Measurements from ENCODE around the gene ABCC12. TPM values are rescaled to one million over a fixed set of nuclear protein-coding genes. Genes with fewer than 3 reads are reported as not detected.

Gene ABCC12
- total RNA-seq, 1 experiment from 2014 or later: not detected

DNA sequence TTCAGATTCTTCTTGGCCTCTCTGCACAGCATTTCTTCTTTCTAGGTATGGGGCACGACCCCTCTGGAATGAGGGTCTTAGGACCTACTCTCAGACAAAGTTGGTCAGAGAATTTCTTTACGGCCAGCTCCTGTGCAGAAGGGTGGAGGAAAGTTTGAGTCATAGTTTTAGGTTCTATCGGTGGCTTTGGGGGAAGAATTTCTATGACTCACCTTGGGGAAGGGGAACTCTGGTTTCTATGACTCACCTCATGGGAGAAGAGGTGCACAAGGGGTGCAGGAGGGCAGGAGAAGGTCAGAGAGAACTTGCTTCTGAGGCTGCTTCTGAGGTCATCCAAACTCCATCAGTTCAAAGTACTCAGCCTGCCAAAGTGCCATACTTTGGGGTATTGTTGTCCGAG, 2.5 kb upstream of the ABCC12 start (continued):
- TF ChIP-seq ZNF274 (IDR thresholded peaks at IDR 0.05; ENCODE audit: low read depth, low read length) (no peak), RAD21 (IDR thresholded peaks at IDR 0.05; ENCODE audit: low read depth) (no peak)

DNA sequence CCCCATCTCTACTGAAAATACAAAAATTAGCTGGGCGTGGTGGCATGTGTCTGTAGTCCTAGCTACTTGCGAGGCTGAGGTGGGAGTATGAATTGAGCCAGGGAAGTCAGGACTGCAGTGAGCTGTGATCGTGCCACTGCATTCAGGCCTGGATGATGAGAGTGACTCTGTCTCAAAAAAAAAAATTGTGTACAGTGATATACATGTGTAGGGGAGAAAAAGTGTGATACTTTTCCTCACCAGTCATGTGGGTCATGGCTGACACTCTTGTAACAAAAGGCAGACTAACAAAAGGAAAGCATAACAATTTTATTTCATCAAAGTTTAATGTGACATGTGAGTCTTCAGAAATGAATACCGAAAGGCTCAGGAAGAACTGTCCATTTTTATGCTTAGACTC, 2.0 kb upstream of the ABCC12 start:
- intact Hi-C loops (cut with micrococcal nuclease): loop anchor here (2.0 to 10.0 kb wide), 5 partner anchors 283 to 1211 kb away; partner anchors contain the start of gene NETO2
- POLR2A ChIA-PET: no interaction called here
- CTCF ChIA-PET: interaction anchor here (1.0 to 5.3 kb wide), 2 partner anchors 1016 to 1120 kb away, joined by 3 to 21 read pairs; no protein-coding TSS in a partner anchor
- ATAC-seq (peak; percentile 4; the same call in 1 of the 2 replicates), DNase-seq (ENCODE audit: low read depth, low spot score) (no peak)
- Histone ChIP-seq H3K9ac (ENCODE audit: low read length) (no peak overlapping the region), H3K27ac (ENCODE audit: low read depth, low read length) (peak overlapping the region; percentile 33; the same call in 1 of the 2 replicates), H3K9me3 (ENCODE audit: control insufficient read depth in 1 of 2, insufficient read depth in 1 of 2, low read depth in 1 of 2, low read length in 2 of 2) (no peaks in the 10 kb centered on the region), H2AFZ (ENCODE audit: low read depth, low read length, poor library complexity, severe bottlenecking) (no peak overlapping the region), H3K9me2 (ENCODE audit: insufficient read depth) (no peaks in the 10 kb centered on the region), H3K4me1 (ENCODE audit: control insufficient read depth in 1 of 2, insufficient read depth in 2 of 2, low read length in 2 of 2) (peaks cover 14 to 34% of the 10 kb centered on the region in 2 experiments), H3K4me3 (replicated peaks in 1 of 2; ENCODE audit: low read depth in 1 of 2, low read length in 2 of 2) (peak overlapping the region in 1 of 2 experiments; percentile 13; a peak in 1 of 4 replicates), H3K36me3 (ENCODE audit: control insufficient read depth in 1 of 2, insufficient read depth in 2 of 2, low read length in 2 of 2) (no peaks in the 10 kb centered on the region), H3K27me3 (ENCODE audit: insufficient read depth, low read length) (no peaks in the 10 kb centered on the region), H3K4me2 (ENCODE audit: low read length) (peak overlapping the region; percentile 61), H3K79me2 (ENCODE audit: insufficient read depth, low read length) (no peaks in the 10 kb centered on the region), H4K20me1 (ENCODE audit: insufficient read depth) (no peaks in the 10 kb centered on the region)
- RAD21 ChIA-PET (ENCODE audit: low non-redundant PET in 1 of 2, low total read pairs in 2 of 2, uncharacterized antibody in 2 of 2, unreplicated experiment in 2 of 2): no interaction called here
- TF ChIP-seq, protein P1, sequence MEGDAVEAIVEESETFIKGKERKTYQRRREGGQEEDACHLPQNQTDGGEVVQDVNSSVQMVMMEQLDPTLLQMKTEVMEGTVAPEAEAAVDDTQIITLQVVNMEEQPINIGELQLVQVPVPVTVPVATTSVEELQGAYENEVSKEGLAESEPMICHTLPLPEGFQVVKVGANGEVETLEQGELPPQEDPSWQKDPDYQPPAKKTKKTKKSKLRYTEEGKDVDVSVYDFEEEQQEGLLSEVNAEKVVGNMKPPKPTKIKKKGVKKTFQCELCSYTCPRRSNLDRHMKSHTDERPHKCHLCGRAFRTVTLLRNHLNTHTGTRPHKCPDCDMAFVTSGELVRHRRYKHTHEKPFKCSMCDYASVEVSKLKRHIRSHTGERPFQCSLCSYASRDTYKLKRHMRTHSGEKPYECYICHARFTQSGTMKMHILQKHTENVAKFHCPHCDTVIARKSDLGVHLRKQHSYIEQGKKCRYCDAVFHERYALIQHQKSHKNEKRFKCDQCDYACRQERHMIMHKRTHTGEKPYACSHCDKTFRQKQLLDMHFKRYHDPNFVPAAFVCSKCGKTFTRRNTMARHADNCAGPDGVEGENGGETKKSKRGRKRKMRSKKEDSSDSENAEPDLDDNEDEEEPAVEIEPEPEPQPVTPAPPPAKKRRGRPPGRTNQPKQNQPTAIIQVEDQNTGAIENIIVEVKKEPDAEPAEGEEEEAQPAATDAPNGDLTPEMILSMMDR (IDR thresholded peaks at IDR 0.05 in 2 of 3, conservative IDR thresholded peaks at IDR 0.05 in 1 of 3; ENCODE audit: borderline replicate concordance in 1 of 3, insufficient read depth in 1 of 3, low read depth in 2 of 3, low read length in 2 of 3): no peak
- no peak for TF ChIP-seq SP1 (IDR thresholded peaks at IDR 0.05; ENCODE audit: low read depth)
- BruUV-seq (replicated peaks): no TSS peak

DNA sequence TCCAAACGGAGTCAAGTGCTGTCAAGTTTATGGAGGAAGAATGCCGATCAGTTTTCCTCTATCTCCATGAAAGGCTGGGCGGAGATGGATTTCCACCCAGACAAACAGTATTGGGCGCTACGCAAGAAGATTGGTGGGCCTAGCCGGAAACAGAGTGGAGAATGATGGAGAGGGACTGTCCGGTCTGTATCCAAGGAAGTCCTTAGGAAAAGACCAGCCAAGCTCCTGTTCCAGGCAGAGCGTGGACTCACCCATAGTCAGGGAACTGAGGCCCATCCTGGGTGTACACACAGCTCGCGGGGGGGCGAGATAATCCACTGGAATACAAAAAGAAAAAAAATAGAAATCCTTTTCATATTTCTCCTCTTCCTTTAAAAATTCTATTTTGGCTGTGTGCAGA, 1.5 kb upstream of the ABCC12 start:
- DNase-seq (ENCODE audit: low read depth, low spot score) (no peak), ATAC-seq (no peak)
- no peak overlapping the region for H3K27ac ChIP-seq (ENCODE audit: low read depth, low read length)
- H3K9ac ChIP-seq (ENCODE audit: low read length): no peak overlapping the region
- H3K9me2 ChIP-seq (ENCODE audit: insufficient read depth): no peaks in the 10 kb centered on the region
- H3K4me1 ChIP-seq (ENCODE audit: control insufficient read depth in 1 of 2, insufficient read depth in 2 of 2, low read length in 2 of 2): peaks cover 14 to 34% of the 10 kb centered on the region in 2 experiments
- H4K20me1 ChIP-seq (ENCODE audit: insufficient read depth): no peaks in the 10 kb centered on the region
- BruUV-seq (replicated peaks): no TSS peak
- ChIA-PET CTCF (interaction anchor here (1.5 to 5.3 kb wide), 2 partner anchors 8 to 1016 kb away, joined by 5 to 21 read pairs; no protein-coding TSS in a partner anchor), RAD21 (ENCODE audit: low non-redundant PET in 1 of 2, low total read pairs in 2 of 2, uncharacterized antibody in 2 of 2, unreplicated experiment in 2 of 2) (no interaction called here), POLR2A (no interaction called here)
- H3K27me3 ChIP-seq (ENCODE audit: insufficient read depth, low read length): no peaks in the 10 kb centered on the region
- H3K36me3 ChIP-seq (ENCODE audit: control insufficient read depth in 1 of 2, insufficient read depth in 2 of 2, low read length in 2 of 2): no peaks in the 10 kb centered on the region
- H3K79me2 ChIP-seq (ENCODE audit: insufficient read depth, low read length): no peaks in the 10 kb centered on the region
- H3K4me2 ChIP-seq (ENCODE audit: low read length): peak overlapping the region; percentile 61
- no peaks in the 10 kb centered on the region for H3K9me3 ChIP-seq (ENCODE audit: control insufficient read depth in 1 of 2, insufficient read depth in 1 of 2, low read depth in 1 of 2, low read length in 2 of 2)
- TF ChIP-seq, protein P2, sequence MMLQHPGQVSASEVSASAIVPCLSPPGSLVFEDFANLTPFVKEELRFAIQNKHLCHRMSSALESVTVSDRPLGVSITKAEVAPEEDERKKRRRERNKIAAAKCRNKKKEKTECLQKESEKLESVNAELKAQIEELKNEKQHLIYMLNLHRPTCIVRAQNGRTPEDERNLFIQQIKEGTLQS (IDR thresholded peaks at IDR 0.05): no peak
- TF ChIP-seq CEBPB (IDR thresholded peaks at IDR 0.05; ENCODE audit: low read depth) (no peak), FOSL1 (IDR thresholded peaks at IDR 0.05; ENCODE audit: low read depth) (no peak), RAD21 (IDR thresholded peaks at IDR 0.05; ENCODE audit: low read depth) (no peak), EZH2 (IDR thresholded peaks at IDR 0.05) (no peak), JUND (IDR thresholded peaks at IDR 0.05) (no peak), EZH2phosphoT487 (IDR thresholded peaks at IDR 0.05; ENCODE audit: borderline replicate concordance) (no peak), TCF7L2 (IDR thresholded peaks at IDR 0.05; ENCODE audit: borderline replicate concordance, extremely low read depth, insufficient read depth, insufficient read length) (no peak), POLR2A (IDR thresholded peaks at IDR 0.05; ENCODE audit: borderline replicate concordance, extremely low read depth, insufficient read depth, insufficient read length) (no peak)
- intact Hi-C loops (cut with micrococcal nuclease): loop anchor here (2.0 to 10.0 kb wide), 5 partner anchors 283 to 1211 kb away; partner anchors contain the start of gene NETO2
- H3K4me3 ChIP-seq (replicated peaks in 1 of 2; ENCODE audit: low read depth in 1 of 2, low read length in 2 of 2): no peak overlapping the region
- peak overlapping the region; percentile 42 for H2AFZ ChIP-seq (ENCODE audit: low read depth, low read length, poor library complexity, severe bottlenecking)

All from HCT116 (cell line).